ENCODE results near the gene VWA3B. TPM values are rescaled to one million over a fixed set of nuclear protein-coding genes. Genes with fewer than 3 reads are reported as not detected.
A peak's percentile ranks its signal among the peaks of the same experiment; 100 is the strongest.

The VWA3B gene
- total and polyA plus RNA-seq, 5 donors = 0.15 to 0.29 (median 0.28) TPM

GRCh38 chr2:98335271-98335670, 248.3 kb downstream of the VWA3B start:
- Histone ChIP-seq H3K27ac (ENCODE audit: low read length) (no peak overlapping the region), H3K27me3 (ENCODE audit: control insufficient read depth, insufficient read depth) (no peaks in the 10 kb centered on the region), H3K9me3 (ENCODE audit: control insufficient read depth, low read length) (no peaks in the 10 kb centered on the region), H3K4me3 (ENCODE audit: low read length) (no peak overlapping the region), H3K4me1 (ENCODE audit: control insufficient read depth, insufficient read depth, low read length) (no peaks in the 10 kb centered on the region)
- 81% methylated on average over 3 of the region's 3 CpGs for WGBS
- ATAC-seq (no peak), DNase-seq (no peak)
- intact Hi-C loops (cut with DNase I) = no loop called here

- WGBS = 88% methylated on average over 2 of the region's 2 CpGs
- no peak overlapping the region for H3K27ac ChIP-seq (ENCODE audit: low read length)
- H3K4me3 ChIP-seq (ENCODE audit: low read length) = no peak overlapping the region
- DNase-seq = no peak
- intact Hi-C loops (cut with DNase I) = no loop called here
- H3K27me3 ChIP-seq (ENCODE audit: control insufficient read depth, insufficient read depth) = no peaks in the 10 kb centered on the region
- no peaks in the 10 kb centered on the region for H3K4me1 ChIP-seq (ENCODE audit: control insufficient read depth, insufficient read depth, low read length)
- H3K9me3 ChIP-seq (ENCODE audit: control insufficient read depth, low read length) = no peaks in the 10 kb centered on the region
- no peak for ATAC-seq
Measured at GRCh38 chr2:98341241-98341640, 254.3 kb downstream of the VWA3B start.

GRCh38 chr2:98343285-98343684, 256.3 kb downstream of the VWA3B start:
- ATAC-seq (no peak), DNase-seq (no peak)
- 33% methylated on average over 3 of the region's 3 CpGs for WGBS
- Histone ChIP-seq H3K27ac (ENCODE audit: low read length) (no peak overlapping the region), H3K4me1 (ENCODE audit: control insufficient read depth, insufficient read depth, low read length) (no peaks in the 10 kb centered on the region), H3K9me3 (ENCODE audit: control insufficient read depth, low read length) (no peaks in the 10 kb centered on the region), H3K4me3 (ENCODE audit: low read length) (no peak overlapping the region), H3K27me3 (ENCODE audit: control insufficient read depth, insufficient read depth) (no peaks in the 10 kb centered on the region)
- intact Hi-C loops (cut with DNase I) = no loop called here

GRCh38 chr2:98346311-98347236, 259.6 kb downstream of the VWA3B start, which contains the start of gene CNGA3:
TSS of gene CNGA3 (plus strand) at chr2:98346456. CDS start at chr2:98369976, 23,520 bp downstream.
- DNase-seq = peak; percentile 14 to 62 (median 61)
- no peaks in the 10 kb centered on the region for H3K9me3 ChIP-seq (ENCODE audit: control insufficient read depth, low read length)
- WGBS = 3% methylated on average over 72 of the region's 72 CpGs
- H3K4me3 ChIP-seq (ENCODE audit: low read length) = no peak within 1 kb of the TSS
- no peaks in the 10 kb centered on the region for H3K4me1 ChIP-seq (ENCODE audit: control insufficient read depth, insufficient read depth, low read length)
- no peak within 1 kb of the TSS for H3K27ac ChIP-seq (ENCODE audit: low read length)
- intact Hi-C loops (cut with DNase I) = no loop called here
- peak; percentile 57 to 59 for ATAC-seq
- no peaks in the 10 kb centered on the region for H3K27me3 ChIP-seq (ENCODE audit: control insufficient read depth, insufficient read depth)

- WGBS = 5% methylated on average over 54 of the region's 54 CpGs
Measured at GRCh38 chr2:98347298-98348065, 260.5 kb downstream of the VWA3B start.

GRCh38 chr2:98348066-98348561, 261.1 kb downstream of the VWA3B start:
- no peak overlapping the region for H3K4me3 ChIP-seq (ENCODE audit: low read length)
- WGBS = 7% methylated on average over 15 of the region's 15 CpGs
- intact Hi-C loops (cut with DNase I) = no loop called here
- no peaks in the 10 kb centered on the region for H3K27me3 ChIP-seq (ENCODE audit: control insufficient read depth, insufficient read depth)
- DNase-seq (no peak), ATAC-seq (no peak)
- H3K4me1 ChIP-seq (ENCODE audit: control insufficient read depth, insufficient read depth, low read length) = no peaks in the 10 kb centered on the region
- no peak overlapping the region for H3K27ac ChIP-seq (ENCODE audit: low read length)
- H3K9me3 ChIP-seq (ENCODE audit: control insufficient read depth, low read length) = no peaks in the 10 kb centered on the region

More at GRCh38 chr2:98347298-98348065, 260.5 kb downstream of the VWA3B start:
- Histone ChIP-seq H3K4me3 (ENCODE audit: low read length) (no peak overlapping the region), H3K4me1 (ENCODE audit: control insufficient read depth, insufficient read depth, low read length) (no peaks in the 10 kb centered on the region), H3K27ac (ENCODE audit: low read length) (no peak overlapping the region), H3K27me3 (ENCODE audit: control insufficient read depth, insufficient read depth) (no peaks in the 10 kb centered on the region), H3K9me3 (ENCODE audit: control insufficient read depth, low read length) (no peaks in the 10 kb centered on the region)
- intact Hi-C loops (cut with DNase I) = no loop called here
- ATAC-seq (no peak), DNase-seq (no peak)

- 91% methylated on average over 1 of the region's 1 CpG for WGBS
- DNase-seq (no peak), ATAC-seq (no peak)
- no peaks in the 10 kb centered on the region for H3K27me3 ChIP-seq (ENCODE audit: control insufficient read depth, insufficient read depth)
- H3K4me1 ChIP-seq (ENCODE audit: control insufficient read depth, insufficient read depth, low read length) = no peaks in the 10 kb centered on the region
- H3K27ac ChIP-seq (ENCODE audit: low read length) = no peak overlapping the region
- intact Hi-C loops (cut with DNase I) = no loop called here
- no peaks in the 10 kb centered on the region for H3K9me3 ChIP-seq (ENCODE audit: control insufficient read depth, low read length)
- no peak overlapping the region for H3K4me3 ChIP-seq (ENCODE audit: low read length)
Measured at GRCh38 chr2:98350411-98350810, 263.4 kb downstream of the VWA3B start.

- no peak for ATAC-seq
- no peak for DNase-seq
- WGBS = 32% methylated on average over 3 of the region's 3 CpGs
- H3K4me3 ChIP-seq (ENCODE audit: low read length) = no peak overlapping the region
- no peaks in the 10 kb centered on the region for H3K9me3 ChIP-seq (ENCODE audit: control insufficient read depth, low read length)
- H3K4me1 ChIP-seq (ENCODE audit: control insufficient read depth, insufficient read depth, low read length) = no peaks in the 10 kb centered on the region
- H3K27ac ChIP-seq (ENCODE audit: low read length) = no peak overlapping the region
- no peaks in the 10 kb centered on the region for H3K27me3 ChIP-seq (ENCODE audit: control insufficient read depth, insufficient read depth)
- intact Hi-C loops (cut with DNase I) = no loop called here
Measured at GRCh38 chr2:98355881-98356280, 268.9 kb downstream of the VWA3B start.

GRCh38 chr2:98356729-98357128, 269.8 kb downstream of the VWA3B start:
- Histone ChIP-seq H3K27ac (ENCODE audit: low read length) (no peak overlapping the region), H3K9me3 (ENCODE audit: control insufficient read depth, low read length) (no peaks in the 10 kb centered on the region), H3K4me1 (ENCODE audit: control insufficient read depth, insufficient read depth, low read length) (no peaks in the 10 kb centered on the region), H3K4me3 (ENCODE audit: low read length) (no peak overlapping the region), H3K27me3 (ENCODE audit: control insufficient read depth, insufficient read depth) (no peaks in the 10 kb centered on the region)
- DNase-seq = no peak
- intact Hi-C loops (cut with DNase I) = no loop called here
- ATAC-seq = no peak
- WGBS = 89% methylated on average over 7 of the region's 7 CpGs

- H3K9me3 ChIP-seq (ENCODE audit: control insufficient read depth, low read length) = no peaks in the 10 kb centered on the region
- WGBS = 51% methylated on average over 3 of the region's 3 CpGs
- DNase-seq (no peak), ATAC-seq (no peak)
- no peak overlapping the region for H3K27ac ChIP-seq (ENCODE audit: low read length)
- intact Hi-C loops (cut with DNase I) = no loop called here
- H3K27me3 ChIP-seq (ENCODE audit: control insufficient read depth, insufficient read depth) = no peaks in the 10 kb centered on the region
- no peak overlapping the region for H3K4me3 ChIP-seq (ENCODE audit: low read length)
- no peaks in the 10 kb centered on the region for H3K4me1 ChIP-seq (ENCODE audit: control insufficient read depth, insufficient read depth, low read length)
Measured at GRCh38 chr2:98357849-98358248, 270.9 kb downstream of the VWA3B start.

- intact Hi-C loops (cut with DNase I) = no loop called here
- 84% methylated on average over 1 of the region's 1 CpG for WGBS
- DNase-seq (no peak), ATAC-seq (no peak)
- no peak overlapping the region for H3K4me3 ChIP-seq (ENCODE audit: low read length)
- no peak overlapping the region for H3K27ac ChIP-seq (ENCODE audit: low read length)
- H3K27me3 ChIP-seq (ENCODE audit: control insufficient read depth, insufficient read depth) = no peaks in the 10 kb centered on the region
- no peaks in the 10 kb centered on the region for H3K9me3 ChIP-seq (ENCODE audit: control insufficient read depth, low read length)
- no peaks in the 10 kb centered on the region for H3K4me1 ChIP-seq (ENCODE audit: control insufficient read depth, insufficient read depth, low read length)
Measured at GRCh38 chr2:98359986-98360385, 273.0 kb downstream of the VWA3B start.
